ENCODE measurements around the gene TBL1XR1.
"Not testable (repeated sequence)": the region's sequence is repeated elsewhere in the genome, so short reads cannot be mapped to it uniquely, and the experiment has no call there.

The TBL1XR1 gene

DNA sequence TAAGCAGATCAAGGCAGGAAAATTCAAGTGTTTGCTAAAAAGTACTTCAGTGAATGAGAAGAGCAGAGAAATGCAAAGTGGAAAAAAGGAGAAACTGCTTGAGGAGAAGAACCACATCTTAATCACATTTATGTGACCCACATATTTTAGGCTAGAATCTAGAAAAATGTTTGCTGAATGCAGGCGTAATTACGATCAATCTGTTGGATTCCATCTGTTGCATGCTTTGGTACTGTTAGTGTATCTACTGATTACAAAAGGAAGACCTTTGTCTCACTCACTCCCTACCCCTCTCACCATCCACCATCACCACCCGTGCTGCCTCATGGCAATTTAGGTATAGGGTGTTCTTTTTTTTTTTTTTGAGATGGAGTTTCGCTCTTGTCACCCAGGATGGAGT, 9.7 kb upstream of the TBL1XR1 start:
- DNase-seq: no peak

DNA sequence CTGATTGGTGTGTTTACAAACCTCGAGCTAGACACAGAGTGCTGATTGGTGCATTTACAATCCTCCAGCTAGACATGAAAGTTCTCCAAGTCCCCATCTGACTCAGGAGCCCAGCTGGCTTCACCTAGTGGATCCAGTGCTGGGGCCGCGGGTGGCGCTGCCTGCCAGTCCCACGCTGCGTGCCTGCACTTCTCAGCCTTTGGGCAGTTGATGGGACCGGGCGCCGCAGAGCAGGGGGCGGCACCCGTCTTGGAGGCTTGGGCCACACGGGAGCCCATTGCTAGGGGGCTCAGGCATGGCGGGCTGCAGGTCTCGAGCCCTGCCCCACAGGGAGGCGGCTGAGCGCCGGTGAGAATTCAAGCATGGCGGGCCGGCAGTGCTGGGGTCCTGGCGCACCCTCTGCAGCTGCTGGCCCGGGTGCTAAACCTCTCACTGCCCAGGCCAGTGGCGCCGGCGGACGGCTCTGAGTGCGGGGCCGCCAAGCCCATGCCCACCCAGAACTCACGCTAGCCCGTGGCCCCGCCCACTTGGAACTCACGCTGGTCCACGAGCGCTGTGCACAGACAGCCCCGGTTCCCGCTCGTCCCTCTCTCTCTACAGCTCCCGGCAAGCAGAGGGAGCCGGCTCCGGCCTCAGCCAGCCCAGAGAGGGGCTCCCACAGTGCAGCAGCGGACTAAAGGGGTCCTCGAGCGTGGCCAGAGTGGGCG, 6.6 kb upstream of the TBL1XR1 start:
- no peak for DNase-seq

DNA sequence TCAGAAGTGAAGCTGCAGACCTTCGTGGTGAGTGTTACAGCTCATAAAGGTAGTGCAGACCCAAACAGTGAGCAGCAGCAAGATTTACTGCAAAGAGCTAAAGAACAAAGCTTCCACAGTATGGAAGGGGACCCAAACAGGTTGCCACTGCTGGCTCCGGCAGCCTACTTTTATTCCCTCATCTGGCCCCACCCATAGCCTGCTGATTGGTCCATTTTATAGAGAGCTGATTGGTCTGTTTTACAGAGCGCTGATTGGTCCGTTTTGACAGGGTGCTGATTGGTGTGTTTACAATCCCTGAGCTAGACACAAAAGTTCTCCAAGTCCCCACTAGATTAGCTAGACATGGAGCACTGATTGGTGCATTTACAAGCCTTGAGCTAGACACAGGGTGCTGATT, 5.7 kb upstream of the TBL1XR1 start:
- not testable (repeated sequence) for DNase-seq

DNA sequence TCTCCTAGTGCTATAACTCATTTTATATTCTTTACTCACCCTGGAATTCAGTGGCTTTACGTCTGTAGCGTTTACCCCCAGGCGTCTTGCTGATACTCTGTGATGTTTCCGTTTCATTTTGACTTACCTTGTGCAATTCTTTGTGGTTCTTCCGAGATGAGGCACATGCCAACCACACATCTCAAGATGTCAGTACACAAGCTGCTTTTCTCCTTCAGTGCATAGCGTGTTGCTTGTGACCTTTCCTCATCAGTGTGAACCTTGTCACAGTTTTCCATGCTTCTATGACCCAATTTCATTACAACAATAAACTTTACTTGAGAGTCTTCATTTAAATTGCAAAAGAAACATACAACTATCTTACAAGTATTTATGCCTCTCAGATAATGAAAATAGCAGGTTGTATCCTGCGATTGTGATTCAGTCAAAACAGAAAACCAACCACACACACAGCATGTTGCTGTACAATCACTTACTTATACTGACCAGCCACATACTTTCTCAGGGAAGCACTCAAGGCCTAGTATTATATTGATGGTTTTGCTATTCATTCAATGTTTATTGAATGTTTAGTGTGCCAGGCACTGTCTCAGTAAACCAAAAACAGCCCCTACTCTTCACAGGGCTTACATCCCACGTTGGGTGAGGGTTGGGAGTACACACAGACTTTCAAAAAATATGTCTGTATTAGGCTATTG, 4.6 kb upstream of the TBL1XR1 start:
- no peak for DNase-seq

DNA sequence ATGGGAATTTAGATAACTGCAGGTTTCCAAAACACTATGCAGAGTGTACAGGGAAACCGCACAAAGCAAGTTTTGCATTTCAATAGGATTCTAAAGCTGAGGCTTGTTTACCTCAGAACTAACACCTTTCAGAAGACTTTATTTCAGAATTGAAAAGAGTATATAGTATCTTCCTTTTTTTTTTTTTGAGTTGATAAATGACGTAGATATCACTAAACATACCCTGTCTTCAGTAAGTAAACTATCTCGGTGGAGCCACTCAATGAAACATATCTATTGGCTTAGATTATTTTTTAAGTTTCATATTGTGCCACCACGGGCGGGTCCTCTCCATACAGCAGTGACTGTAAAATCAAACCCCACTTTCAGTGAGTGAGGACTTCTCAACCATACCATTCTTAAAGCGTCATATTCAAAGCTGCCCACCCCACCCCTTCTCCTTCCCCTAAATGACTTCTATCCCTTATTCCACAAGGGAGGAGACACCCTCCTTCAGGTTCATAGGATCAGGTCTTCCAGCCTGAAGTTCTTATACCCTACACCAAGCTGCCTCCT, 2.0 kb upstream of the TBL1XR1 start:
- no peak for DNase-seq

DNA sequence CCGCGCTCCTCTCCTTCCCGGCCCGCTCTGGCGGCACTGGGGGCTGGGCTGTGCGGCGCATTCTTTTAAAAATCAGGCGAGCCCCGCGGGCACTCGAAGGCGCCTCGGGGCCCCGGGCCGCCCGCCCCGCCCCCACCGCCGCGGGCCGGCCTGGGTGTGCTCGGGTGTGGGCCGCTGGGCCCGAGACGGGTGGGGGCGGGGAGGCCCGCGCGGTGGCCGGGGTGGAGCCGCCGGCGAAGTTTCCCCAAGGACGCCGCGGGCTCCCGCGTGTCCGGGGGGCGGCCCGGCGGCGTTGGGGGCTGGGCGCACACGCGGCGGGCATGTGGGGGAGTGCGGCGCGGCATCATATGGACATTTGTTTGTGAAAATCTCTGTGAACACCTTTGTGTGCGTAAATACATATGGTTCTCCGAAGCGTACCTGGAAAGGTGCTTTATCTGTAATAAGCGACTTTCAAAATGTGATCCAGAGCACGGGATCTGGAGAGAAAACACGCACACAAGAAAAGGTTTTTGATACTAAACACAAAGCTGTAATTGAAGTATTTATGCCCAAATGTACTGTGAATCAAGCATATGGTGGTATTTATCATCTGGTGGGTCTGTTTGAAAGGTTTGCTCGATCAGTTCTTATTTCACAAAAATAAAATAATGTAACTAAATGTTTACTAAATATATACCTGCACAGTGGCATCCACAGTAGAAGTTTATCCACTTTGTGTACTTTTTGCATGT, 612 bp upstream of the TBL1XR1 start:
- DNase-seq: no peak

DNA sequence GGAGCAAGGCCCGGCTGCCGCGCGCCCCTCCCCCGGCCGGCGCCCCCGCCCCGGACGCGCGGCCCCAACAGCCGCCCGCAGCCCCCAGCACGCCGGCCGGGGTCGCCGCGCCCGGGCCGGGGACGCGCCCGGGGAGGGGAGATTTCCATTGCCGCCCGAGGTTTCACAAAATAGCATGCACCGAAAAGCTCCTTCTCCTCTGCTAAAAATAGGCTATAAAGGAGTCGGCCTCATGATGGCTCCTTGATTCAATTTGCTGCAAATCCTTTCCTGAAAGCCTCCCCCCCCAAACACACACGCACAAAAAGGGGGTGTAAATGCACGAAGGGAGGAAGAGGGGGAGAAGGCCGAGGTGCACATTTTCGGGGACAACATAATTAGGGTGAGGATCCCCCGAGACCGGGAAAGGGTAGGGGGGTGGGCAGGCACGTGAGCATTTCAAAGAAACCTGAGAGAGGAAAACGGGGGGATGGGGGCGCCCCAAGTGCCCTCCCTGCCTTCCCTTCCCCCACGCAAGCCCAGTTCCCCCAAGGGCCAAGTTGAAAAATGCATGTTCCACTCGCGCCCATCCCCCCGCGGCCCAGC, 734 bp downstream of the TBL1XR1 start:
- DNase-seq: peak; percentile 63

DNA sequence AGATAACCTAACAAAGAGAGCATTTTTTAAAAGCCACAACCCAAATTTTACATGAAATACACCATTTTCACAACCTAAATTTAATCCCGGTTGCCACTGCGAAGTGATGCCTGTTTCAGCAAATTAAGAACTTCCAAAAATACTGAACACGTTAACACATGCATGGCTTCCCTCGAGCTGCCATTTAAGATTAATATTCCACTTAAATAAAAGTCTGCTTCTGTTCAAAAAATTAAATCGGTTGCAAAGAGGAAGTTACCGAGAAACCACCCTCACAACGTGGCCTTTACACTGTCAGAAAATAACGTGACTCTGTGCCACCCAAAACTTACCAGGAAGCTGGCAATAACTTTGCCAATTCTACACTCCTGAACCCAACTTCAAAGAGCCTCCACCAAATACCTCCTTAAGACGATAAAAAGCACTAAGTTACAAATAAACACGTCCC, 1.2 kb downstream of the TBL1XR1 start:
- DNase-seq: no peak

DNA sequence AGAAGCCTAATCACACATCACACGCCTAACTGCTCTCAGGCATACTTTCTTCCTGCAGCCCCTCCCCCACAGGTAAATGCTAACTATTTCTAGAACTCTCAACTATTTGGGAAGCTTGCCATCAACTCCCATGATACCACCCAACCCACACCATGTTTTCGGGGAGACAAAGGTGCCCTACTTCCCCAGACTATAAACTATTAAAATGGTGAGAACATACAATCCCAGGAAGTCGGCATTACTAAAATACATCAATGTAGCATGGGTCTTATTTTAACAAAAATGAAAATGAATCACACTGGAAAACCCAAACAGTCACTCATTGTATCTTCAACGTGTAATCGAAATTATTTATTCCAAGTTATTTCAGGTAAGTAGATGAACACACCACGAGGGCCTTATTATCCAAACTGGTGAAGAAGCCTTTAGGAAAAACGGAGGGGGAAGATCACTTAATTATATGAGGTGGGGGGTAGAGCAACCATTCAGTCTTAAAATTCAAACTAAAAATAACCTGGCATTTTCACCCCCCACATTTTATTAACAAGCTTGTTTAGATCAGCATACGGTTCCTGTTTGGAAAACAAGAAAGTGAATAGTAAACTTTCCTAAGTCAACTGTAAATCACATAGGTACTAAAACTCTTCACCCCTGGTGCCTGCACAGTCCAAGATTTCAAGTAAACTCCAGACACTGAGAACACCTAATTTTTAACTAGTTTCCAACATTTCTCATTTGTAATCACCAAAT, 1.9 kb downstream of the TBL1XR1 start:
- DNase-seq: no peak

DNA sequence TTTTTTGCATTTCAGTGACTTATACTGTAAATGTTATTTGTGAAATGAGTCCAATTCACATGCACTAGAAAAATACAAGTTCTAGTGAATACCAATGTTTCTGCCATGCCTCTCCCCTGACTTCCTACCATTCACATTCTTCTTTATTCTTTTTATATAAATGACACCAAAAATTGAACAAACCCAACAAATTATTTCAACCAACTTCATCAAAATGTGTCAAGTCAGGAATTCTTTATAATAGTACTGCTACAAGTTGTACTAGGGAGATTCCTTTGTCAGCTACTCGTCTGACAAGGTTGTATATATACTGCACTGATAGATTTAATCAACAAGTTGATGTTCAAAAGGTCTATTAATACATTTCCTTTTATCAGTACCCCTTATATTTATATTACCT, 3.0 kb downstream of the TBL1XR1 start:
- no peak for DNase-seq

DNA sequence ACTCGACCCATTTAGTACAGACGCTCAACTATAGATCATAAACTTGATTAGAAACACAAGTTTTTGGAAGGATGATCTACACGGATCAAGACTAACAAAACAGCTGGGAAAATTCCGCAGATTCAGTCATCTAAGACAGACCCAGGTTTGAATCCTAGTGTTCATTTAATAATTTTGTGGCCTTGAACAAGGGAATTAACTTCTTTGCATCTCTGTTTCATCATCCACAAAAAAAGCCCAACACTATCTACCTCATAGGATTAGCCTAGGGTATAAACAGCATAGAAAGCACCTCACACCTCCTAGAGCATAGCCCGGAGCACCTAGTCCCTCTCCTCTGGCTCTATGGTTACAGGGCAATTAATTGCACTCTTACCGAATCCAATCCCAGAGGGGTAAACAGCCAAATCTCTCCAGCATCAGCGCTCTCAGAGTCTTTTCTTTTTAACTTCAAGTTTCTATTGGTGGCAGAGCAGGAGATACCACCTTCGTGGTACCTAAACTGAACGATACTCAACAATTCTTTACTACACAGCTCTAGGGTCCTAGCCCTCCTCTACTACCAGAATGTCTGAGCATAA, 3.5 kb downstream of the TBL1XR1 start:
- no peak for DNase-seq

DNA sequence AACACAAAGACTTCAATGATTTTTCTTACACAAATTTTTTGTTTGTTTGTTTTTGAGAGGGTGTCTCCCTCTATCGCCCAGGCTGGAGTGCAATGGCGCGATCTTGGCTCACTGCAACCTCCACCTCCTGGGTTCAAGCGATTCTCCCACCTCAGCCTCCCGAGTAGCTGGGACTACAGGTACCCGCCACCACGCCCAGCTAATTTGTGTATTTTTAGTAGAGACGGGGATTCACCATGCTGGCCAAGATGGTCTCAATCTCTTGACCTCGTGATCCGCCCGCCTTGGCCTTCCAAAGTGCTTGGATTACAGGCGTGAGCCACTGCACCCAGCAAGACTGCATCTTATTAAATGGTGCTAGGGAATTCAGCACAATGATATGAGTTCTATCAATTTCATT, 4.0 kb downstream of the TBL1XR1 start:
- not testable (repeated sequence) for DNase-seq

DNA sequence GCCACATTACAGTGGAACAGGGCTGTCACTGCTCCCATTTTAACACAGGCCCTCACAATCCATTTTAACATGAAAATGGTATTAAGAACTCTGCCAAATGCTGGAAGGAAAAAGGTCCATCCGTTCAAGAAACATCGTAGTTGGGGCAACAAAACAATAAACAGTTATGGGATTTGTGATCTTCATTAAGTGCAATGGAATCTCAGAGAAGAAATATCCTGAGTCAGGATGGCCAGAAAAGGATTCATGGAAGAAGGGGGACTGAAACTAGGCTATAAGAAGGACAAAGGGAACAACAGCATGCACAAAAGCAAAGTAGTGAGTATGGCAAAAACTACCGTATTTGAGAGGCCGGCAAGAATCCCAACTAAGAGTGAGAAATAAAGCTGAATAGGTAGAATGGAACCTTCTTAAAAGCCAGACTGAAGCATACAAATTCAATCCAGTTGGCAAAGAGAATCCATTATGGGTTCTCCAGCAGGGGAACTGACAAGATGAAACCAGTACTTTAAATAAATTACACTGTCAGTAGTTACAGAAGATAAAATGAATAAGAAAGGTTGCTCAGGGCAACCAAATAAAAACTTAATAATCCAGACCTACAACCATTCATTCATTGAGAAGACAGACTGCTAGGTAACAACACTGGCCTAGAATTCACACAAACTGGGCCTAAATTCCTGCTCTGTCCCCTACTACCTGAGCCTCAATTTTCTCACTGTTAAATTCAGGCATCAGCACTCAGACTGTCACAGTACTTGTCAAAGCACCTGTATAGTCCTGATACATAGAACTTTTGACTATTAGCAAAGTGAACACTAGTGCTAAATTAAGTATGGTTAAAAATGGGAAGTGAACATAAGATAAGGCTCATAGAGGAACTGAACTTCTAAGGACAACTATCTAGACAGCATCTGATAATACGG, 6.3 kb downstream of the TBL1XR1 start:
- DNase-seq: no peak

DNA sequence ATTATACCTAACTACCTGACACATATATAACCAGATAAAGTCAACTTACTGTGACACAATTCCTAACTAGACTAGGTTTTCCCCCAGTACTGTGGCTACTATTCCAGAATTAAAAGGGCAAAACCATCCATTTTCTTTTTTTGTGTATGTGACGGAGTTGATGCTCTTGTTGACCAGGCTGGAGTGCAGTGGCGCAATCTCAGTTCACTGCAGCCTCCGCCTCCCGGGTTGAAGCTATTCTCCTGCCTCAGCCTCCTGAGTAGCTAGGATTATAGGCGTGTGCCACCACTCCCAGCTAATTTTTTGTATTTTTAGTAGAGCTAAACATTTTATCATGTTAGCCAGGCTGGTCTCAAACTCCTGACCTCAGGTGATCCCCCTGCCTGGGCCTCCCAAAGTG, 7.1 kb downstream of the TBL1XR1 start:
- DNase-seq: not testable (repeated sequence)

DNA sequence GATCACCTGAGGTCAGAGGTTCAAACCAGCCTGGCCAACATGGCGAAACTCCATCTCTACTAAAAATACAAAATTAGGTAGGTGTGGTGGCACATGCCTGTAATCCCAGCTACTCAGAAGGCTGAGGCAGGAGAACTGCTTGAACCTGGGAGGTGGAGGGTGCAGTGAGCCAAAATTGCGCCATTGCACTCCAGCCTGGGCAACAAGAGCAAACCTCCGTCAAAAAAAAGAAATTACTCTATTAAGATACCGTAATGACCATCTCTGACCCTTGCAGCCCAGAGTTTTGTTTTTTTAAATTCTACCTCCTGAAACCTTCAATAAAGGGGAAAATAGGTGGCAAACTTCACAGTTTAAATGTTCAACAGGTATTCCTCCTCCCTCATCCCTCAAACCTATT, 9.0 kb downstream of the TBL1XR1 start:
- DNase-seq: not testable (repeated sequence)

DNA sequence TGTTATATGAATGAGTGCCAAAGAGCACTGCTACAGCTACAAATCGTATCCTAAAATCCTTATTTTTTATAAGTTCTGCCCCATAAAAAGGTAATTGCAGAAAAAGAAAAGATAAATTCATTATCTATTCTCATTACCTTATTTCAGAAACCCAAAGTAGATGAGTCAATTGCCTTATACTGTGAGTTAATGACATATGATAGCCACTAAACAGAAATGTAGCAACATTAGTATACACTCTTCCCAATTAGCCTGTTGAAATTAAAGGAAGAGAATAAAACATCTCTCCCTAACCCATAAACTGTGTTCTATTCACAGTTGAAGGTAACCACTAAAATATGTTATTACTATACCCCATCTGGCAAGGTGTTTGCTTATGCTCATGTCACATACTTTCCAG, 11.0 kb downstream of the TBL1XR1 start:
- DNase-seq: no peak

DNA sequence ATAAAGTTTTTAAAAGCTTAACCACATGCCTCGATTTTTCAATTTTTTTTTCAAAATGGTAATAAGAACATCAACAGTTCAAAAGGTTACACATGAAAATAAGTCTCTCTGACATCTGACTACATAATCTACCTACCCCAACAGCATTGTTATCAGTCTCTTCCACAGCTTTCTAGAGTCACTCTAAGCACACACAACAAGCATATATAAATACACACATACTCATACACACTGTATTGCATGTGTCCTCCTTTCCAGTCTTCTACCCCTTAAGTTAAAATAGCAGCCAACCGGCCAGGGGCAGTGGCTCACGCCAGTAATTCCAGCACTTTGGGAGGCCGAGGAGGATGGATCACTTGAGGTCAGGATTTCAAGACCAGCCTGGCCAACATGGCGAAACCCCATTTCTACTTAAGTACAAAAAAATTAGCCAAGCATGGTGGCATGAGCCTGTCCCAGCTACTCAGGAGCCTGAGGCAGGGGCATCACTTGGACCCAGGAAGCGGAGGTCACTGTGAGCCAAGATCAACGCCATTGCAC, 12.2 kb downstream of the TBL1XR1 start:
- DNase-seq: no peak

DNA sequence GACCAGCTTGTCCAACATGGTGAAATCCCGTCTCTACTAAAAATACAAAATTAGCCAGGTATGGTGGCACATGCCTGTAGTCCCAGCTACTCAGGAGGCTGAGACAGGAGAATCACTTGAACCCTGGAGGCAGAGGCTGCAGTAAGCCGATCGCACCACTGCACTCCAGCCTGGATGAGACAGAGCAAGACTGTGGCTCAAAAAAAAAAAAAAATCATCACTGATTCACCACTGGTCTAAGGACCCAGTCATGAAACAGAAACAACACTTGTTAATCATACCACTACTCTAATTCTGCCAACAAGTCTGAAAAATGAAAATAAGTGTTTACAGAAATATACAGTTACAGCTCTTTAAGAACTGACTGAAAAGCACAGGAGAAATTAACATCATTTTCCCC, 12.7 kb downstream of the TBL1XR1 start:
- not testable (repeated sequence) for DNase-seq

DNA sequence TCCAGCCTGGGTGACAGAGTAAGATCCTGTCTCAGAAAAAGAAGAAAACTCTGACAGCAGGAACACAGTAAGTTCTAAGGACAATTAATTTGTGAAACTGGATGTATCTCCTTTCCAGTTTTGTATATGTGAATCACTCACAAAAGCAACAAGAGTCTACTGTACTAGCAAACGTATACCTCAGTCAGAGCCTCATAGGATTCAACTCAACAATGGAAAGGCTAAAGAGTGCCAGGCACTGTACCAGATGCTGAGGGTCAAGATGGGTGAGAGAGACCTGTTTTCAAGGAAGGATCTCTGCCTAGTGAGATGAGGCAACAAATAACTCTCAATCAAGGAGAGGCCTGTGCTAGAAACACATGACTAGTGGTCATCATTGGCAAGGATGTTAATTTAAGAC, 14.9 kb downstream of the TBL1XR1 start:
- no peak for DNase-seq

DNA sequence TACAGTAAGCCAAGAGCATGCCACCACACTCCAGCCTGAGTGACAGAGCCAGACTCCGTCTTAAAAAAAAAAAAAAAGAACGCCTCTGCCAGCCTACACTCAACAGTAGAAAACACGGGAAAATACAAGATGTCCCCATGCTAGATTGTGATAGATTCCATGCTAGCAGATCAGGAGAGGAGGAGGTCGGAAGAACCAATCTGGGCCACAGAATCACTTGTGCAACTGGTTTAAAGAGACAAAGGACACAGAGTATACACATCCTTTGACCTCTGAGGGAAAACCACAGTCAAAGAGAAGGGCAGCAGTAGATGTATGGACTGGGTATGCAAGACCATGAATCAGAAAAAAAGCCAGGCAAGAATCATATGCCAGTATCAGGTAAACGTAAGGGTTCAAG, 15.9 kb downstream of the TBL1XR1 start:
- no peak for DNase-seq

DNA sequence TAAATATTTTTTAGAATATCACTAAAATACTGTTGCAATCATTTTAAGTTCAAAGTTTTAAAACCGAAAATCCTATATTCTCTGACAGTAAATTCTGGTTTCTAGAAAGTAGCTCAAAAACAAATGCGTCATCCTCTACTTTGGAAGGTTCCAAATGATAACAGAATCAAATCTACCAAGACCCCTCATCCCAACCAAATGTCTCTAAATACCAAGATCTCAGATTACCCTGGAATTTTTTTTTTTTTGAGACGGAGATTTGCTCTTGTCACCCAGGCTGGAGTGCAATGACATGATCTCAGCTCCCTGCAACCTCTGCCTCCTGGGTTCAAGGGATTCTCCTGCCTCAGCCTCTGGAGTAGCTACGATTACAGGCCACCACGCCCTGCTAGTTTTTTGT, 16.8 kb downstream of the TBL1XR1 start:
- no peak for DNase-seq
